ENCODE measurements around the gene PPIL1.

PPIL1 gene

DNA sequence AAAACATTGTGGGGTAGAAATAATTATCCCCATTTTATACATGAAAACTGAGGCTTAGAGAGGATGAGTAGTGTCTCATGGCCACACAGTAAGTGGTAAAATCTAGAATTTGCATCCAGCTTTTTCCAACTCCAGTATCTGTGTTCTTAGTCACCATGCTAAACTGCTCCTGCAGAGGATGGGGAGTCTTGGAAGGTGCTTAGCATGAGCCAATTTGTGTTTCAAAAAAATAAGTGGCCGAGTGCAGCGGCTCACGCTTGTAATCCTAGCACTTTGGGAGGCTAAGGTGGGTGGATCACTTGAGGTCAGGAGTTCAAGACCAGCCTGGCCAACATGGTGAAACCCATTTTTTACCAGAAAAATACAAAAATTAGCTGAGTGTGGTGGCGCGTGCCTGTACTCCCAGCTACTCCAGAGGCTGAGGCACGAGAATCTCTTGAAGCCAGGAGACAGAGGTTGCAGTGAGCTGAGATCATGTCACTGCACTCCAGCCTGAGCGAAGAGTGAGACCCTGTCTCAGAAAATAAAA is 13.6 kb upstream of the PPIL1 start:
- no peak for FAIRE-seq

DNA sequence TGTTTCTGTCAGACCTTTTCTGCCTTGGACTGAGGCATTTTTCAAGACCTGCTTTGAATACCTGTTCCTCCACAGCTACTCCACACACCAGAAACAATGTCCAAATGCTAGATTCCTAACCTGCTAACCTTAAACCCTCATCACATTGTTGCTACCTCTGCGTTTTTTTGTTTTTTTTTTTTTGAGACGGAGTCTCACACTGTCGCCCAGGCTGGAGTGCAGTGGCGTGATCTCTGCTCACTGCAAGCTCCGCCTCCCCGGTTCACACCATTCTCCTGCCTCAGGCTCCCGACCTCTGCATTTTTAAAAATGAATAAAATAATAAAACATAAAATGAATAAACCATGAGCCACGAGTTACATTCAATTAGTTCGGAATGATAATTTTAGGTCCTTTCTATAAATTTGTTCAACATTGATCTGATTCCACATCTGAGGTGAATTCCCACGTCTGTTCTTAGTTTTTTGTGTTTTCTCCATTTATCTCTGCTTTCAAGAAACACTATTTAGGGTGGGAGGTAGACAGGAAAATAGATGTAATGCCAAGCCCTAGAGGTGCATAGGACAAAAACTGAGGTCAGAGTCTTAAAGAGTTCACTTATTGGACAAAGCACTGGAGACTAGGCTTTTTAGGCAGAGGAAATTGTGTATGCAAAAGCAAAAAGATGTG is 12.5 kb upstream of the PPIL1 start:
- no peak for FAIRE-seq

DNA sequence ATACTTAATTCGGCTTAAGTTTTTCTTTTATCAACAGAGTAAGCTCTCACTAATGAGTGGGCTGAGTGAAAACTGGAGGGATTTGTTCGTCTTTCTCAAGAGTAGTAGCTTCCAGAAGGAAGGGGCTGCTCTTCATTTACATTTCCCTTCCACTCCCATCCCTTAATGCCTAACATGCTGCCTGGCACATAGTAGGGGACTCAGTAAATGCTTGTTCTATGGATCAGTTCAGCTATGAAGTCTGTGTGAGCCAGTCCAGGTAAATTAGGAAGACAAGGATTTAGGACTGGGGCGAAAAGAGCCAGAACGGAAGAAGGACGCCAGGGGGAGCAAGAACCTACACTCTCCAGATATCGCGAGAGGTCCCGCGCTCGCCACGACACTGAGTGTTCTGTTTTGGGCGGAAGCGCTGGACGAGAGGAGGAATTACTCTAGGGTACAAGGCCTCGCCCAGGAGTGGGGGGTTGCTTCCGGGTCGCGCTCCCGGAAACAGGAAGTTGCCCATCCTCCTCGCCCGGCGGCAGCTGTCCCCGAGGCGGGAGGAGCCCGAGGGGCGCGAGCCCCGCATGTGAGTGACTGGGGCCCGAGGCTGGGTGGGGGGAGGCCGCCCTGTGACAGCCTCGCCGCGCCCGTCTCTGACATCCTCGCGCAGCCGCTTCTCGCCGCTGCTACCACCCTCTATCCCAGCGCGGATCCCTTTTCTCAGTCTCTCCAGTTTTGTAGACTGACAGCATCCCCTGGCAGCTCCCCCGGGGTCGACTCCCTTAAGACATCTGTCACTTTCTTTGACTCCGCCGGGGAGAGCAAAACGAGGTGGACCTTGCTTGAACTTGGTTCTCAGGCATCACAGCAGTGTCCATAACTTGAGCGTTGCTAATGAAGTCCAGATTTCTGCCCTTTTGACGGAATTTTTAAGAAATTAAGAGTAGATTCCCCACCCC is 11.1 kb upstream of the PPIL1 start, which contains the start of gene C6orf89:
TSS of gene C6orf89 (plus strand) at position 492 of the 941 bp plus-strand sequence. CDS start 13,493 bp downstream, outside the sequence.
- peak; percentile 96 for FAIRE-seq

DNA sequence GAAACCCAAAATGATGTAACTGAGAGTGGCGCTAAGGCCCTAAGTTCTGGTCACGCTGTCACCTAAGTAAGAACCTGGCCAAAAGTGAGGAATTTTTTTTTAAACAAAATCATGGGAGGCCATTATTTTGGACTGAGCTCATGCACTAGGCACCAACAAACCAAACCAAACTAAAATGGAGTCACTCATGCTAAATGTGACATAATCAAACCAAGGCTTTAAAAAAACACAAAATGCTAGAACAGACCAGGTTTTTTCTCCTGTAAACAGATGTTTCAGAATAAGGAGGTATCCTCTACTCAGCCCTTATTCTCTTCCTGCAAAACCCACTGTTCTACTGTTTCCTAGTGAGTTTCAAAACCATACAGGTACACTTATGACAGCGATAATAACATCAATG is 10.0 kb upstream of the PPIL1 start:
- FAIRE-seq, result no peak

DNA sequence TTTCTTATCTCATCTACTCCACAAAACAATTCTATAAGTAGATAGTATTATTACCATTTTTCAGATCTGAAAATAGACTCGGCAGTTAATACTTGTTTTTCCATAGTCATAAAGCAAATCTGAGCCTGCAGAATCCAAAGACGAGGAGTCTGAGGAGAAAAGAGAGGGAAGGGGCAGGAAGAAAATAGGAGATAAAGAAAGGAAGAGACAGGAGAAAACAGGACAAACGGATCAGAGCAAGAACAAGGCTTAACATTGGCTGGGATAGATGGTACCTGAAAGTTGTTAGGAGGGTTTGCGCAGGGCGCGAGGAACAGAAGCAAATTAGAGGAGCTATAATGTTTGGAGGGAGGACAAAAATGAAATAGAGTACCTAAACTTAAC is 639 bp upstream of the PPIL1 start:
- no peak for FAIRE-seq

DNA sequence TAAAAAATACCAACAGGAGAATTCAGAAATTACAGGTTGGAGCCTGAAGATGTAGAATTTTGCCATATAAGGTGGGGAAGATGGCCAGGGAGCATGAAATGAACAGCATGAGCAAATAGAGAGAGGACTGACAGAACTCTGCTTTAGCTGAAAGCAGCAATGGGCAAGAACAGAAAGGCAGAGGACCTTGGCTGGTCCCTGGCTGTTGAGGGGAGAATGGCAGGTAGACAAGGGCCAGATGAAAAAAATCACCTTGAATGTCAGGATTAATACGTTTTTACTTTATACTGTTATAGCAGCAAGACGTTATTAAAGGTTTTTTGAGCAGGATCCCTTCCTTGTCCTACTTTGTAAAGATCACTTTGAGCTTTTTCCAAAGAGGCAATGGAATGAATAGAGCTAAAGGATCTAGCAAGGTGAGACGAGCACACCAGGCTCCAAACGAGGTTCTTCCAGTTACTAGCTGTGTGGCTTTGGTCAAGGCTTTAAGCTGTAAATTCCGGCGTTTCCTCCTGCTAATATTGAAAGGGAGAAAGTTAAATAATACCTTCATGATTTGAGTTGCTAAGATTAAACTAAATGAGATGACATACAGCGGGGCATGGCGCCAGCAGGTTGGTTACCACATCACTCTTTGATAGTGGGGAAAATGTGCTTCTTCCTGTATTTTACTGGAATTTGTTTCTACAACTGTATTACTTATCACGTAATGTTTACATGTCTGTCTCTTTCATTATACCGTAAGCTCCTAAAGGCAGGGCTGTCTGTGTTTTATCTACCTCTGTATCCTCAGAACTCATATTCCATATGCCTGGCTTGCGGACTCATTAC is 776 bp downstream of the PPIL1 start:
- FAIRE-seq, result peak; percentile 15

DNA sequence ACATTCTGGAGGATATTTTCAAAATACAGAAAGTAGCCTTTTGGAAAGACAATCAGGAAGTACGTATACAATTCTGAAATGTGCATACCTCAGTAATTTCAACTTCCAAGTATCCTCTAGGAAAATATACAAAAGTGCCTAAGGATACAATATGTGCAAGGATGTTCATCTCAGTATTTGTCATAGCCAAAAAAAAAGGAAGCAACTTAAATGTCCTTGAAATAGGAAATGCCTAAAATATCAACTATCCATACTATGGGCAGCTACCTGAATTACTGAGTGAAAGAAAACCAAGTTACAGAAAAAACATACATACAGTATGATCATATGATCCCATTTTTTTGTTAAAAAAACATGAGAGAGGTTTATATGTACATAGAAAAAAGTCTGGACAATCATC is 1.5 kb downstream of the PPIL1 start:
- no peak for FAIRE-seq

DNA sequence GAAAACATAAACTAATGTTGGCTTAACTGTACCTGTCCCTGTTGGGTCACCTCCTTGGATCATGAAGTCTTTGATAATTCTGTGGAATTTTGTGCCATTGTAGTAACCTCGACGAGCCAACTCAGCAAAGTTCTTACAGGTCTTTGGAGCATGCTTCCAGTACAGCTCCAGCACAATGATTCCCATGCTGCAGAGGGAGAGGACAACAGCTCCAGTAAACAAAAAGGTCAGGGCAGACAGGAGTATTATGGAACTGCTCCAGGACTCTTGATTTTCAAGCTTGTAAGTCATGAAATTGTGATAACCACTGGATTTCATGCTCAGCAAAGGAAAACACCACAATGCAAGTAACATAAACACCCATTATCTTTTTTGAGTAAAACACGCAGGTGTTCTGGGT is 2.9 kb downstream of the PPIL1 start:
- no peak for FAIRE-seq

DNA sequence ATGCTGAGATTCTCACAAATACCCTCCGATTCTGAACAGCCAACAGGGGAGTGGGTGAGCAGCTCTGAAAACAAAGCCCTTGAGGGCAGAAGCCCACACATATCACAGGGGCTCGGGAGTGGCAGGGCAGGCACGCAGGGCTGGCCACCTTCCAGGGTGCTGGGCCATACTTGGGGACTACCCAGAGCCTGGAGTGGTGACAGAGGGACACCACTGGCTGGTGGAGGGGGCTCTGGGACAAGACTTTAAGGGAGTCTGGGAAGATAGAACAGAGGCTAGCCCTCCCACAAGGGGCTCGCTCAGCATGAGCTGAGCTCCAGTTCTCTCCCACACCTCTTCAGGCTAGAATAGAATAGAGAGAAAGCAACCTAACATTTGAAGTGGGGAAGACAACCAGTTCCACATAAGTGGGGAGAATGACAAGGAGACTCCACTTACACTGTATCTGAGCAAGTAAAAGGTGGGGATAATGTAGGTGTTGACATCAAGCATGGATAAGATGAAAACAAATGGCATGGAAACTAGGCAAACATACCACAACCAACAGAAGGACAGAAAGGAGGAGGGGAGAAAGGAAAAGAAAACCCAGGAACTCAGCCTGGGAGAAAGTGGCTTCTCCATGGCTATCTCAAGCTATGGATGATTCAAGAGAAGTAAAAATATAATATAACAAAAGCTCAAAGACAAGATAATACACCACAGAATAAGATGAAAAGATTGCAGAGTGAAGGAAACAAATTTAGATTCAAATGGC is 7.0 kb downstream of the PPIL1 start:
- FAIRE-seq, result no peak

DNA sequence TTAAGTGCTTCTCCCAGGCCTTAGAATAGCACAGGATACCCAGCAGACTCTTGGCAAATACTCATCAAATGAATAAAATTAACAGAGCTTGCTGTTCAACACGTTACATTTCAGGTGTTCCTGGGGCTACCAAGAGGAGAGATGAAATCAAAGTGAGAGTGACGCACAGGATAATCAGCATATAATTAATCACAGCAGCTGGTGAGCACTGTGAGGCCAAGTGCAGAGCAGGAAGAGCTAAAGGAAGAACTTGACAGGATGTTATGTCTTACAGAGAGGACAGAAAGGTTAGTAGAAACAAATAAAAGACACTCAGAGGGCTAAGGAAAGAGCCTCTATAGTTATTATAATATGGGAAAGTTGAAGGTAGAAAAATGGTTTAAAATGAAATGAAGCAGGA is 8.8 kb downstream of the PPIL1 start:
- no peak for FAIRE-seq

DNA sequence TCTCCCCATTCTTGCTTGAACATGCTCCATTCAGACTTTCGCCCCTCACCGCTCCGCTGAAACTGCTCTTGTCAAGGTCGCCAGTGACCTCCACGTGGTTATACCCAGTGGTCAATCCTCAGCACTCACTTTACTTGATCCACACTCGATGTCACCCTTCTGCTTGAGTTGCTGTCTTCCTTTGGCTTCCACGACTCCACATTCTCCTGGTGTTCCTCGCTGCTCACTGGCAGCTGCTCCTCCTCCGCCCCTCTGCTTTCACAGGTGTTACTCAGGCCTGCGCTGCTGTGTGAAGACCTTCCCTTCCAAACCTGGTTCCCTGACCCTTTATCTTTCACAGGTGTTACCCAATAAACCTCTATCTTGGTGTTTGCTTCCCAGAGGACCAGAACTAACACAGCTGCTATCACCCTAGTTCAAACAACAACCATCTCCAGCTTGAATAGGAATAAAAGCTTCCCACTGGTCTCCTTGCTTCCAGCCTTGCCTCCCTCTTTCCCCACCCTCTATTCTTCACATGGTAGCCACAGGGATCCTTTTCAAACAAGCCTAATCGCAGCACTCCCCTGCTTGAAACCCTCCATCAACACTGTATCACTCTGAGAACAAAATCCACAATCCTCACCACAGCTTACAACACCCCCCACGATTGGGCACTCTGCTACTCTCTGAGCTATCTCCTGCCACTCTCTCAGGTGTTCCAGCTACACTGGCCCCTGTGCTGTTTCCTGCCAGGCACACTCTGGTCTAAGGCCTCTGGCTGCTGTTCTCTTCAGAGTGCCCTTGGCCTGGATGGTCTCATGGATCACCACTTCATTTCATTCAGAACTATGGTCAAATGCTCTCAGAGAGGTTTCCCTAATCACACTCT is 10.7 kb downstream of the PPIL1 start:
- no peak for FAIRE-seq

DNA sequence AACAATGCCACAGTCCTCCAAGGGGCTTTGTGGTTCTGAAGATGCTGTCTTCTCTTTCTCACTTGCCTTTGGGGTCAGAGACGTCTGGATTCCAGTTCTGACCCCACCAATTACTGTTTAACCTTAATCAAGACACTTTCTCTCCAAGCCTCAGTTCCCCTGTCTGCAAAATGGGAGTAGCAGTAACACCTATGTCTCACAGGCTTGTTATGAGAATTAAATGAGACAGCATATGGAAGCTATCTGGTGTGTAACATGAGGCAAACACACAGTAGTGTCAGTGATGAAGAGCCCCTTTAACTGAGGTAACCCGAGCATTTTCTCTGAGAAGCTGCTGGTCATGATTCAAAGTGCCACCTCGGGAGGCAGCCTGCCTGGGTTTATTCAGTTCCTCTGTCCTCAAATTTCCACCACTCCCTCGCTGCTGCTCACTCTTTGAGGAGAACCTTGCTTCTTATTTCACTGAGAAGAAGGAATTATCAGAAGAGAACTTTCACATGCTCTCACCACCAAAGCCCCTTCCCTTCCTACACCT is 11.7 kb downstream of the PPIL1 start:
- FAIRE-seq, result no peak

DNA sequence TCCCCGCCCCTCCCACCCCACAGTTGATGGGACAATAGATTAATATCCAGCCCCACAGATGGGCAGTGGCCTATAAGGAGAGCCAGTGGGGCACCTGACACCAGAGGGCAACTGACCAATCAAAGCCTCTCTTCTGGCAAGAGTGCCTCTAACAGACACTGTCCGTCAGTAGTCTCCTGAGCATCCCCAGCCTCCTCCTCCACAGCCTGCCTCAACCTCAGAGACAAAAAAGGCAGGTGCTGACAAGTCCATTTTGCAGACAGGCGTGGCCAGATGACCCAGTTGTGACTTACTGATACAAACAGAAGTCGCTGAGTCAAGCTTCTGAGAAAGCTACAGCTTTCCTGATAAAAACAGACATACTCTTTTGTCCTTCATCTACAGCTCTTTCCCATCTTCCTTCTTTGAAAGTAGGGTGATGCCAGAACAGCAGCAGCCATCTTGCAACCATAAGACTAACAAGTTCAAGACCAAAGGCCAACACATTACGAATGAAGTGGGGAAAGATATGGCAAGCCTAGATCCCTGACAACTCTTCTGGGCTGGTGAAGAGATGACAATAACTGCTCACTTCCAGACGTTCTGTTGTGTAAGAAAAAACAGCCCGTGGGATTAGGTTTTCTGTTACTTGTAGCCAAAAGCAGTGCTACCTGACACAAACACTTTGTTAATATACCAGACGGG is 12.3 kb downstream of the PPIL1 start:
- no peak for FAIRE-seq

DNA sequence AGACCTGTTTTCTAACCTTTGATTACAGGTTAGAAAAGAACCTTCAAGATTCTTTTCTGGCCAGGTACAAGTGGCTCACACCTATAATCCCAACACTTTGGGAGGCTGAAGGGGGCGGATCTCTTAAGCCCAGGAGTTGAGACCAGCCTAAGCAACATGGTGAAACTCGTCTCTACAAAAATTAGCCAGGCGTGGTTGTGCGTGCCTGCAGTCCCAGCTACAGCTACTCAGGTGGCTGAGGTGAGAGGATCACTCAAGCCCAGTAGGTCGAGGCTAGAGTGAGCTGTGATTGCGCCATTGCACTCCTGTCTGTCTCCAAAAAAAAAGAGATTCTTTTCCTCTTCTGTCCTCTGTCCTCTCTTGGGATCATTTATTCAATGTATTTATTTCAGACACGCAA is 14.5 kb downstream of the PPIL1 start:
- FAIRE-seq, result no peak

DNA sequence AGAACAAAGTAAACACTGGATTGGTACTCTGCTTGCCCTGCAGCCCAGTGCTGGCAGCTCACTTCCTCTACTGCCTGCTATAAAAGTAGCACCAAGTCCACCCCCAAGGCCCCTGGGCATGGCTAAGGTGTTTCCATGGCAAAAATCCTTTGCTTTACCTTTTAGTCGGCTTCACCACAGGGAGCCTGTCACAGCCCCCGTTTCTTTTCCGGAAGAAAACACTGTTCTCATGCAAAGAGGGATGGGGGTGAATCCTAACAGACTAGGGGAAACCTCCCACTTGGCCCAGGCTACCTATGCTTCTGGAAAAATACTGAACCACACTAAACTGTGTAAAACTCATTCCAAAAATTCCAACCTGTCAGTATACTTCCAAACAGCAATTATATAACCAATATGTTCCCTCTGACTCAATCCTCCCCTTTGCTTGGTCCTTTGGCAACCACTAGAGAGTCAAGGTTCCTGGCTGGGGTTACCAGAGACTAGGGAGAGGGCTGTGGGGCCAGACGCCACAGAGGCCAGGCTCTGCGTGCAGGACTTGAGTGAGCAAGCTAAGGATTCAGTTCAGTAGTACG is 16.1 kb downstream of the PPIL1 start:
- FAIRE-seq, result peak; percentile 96

DNA sequence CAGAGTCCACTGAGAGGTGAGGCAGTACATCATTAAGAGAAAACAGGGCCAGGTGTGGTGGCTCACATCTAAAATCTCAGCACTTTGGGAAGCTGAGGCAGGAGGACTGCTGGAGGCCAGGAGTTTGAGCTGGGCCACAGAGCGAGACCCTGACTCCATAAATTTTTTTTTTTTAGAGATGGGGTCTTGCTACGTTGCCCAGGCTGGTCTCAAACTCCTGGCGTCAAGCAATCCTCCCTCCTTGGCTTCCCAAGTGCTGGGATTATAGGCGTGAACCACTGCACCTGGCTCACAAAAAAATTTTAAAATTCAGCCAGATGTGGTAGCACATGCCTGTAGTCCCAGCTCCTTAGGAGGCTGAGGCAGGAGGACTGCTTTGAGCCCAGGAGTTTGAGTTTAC is 17.3 kb downstream of the PPIL1 start:
- FAIRE-seq, result no peak

DNA sequence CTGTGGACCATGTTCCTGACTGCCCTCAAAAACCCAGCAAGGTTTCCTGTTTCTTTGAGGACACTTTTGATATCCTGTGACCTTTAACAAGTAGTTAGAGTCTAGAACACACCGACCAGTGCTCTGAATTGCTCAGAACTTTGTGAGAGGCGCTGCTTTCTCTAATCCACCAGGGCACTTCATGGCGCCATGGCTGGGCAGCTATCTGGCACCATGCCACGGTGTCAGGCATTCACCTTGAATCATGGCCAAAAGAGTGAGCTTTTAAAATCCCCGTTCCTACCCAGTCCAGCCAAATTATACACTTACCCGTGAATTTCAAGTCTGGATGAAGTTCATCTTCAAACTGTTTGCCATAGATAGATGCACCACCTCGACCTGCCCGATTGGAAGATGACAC is 18.3 kb downstream of the PPIL1 start:
- FAIRE-seq, result no peak

DNA sequence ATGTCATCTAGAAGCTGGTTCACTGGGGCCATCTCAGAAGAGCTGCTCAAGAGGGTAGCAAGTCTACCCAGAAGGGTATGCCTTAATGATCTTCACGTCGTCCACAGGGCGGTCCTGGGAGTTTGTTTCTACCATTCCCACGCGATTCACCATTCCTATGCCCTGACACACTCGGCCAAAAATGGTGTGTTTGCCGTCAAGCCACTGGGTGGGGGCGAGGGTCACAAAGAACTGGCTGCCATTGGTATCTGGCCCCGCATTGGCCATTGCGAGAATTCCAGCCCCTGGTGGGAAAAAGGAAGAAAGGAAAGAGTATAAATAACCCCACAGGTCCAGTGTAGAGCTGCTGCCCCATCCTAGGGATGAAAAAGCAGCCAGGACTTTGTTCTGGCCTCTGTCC is 18.9 kb downstream of the PPIL1 start:
- no peak for FAIRE-seq

DNA sequence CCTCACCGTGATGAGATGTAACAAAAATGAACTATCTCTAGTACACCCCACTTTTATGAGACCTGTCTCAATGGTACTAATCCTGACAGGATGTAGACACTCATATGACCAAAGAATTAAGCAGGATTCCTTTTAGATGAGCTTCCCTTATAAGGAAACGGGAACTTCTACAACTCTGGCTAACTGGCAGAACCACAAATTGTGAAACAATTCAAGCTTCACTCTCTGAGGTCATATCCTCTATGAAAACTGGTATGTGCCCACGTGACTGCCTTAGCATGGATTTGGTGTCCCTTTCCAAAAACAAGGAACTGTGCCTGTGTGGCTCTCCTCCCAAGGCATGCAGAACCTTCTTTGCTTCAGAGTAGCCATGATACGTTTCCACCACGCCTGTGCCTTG is 21.3 kb downstream of the PPIL1 start:
- FAIRE-seq, result peak; percentile 72

Measured in G401.6 (cell line).